Measurements from ENCODE around the gene MPP4.
A peak's percentile ranks its signal among the peaks of the same experiment; 100 is the strongest.

The MPP4 gene

DNA sequence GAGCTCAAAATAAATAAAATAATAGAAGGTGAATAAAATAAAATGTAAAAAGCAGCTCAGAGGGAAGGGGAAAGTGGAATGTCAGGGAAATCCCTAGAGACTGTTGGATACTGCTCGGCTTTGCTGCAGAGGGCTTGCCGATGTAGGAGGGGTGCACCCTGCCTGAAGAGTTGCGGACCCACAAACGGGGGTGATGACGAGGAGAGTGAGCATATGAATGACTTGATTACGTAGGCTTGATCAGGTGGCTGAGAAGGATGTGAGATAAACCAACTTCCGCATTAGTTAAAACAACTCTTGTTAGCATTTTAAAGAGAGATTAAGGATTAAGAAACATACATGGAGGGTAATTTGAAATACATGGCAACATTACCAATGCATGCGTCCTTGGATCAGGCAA, 34.1 kb downstream of the MPP4 start:
- TF ChIP-seq, protein P1, sequence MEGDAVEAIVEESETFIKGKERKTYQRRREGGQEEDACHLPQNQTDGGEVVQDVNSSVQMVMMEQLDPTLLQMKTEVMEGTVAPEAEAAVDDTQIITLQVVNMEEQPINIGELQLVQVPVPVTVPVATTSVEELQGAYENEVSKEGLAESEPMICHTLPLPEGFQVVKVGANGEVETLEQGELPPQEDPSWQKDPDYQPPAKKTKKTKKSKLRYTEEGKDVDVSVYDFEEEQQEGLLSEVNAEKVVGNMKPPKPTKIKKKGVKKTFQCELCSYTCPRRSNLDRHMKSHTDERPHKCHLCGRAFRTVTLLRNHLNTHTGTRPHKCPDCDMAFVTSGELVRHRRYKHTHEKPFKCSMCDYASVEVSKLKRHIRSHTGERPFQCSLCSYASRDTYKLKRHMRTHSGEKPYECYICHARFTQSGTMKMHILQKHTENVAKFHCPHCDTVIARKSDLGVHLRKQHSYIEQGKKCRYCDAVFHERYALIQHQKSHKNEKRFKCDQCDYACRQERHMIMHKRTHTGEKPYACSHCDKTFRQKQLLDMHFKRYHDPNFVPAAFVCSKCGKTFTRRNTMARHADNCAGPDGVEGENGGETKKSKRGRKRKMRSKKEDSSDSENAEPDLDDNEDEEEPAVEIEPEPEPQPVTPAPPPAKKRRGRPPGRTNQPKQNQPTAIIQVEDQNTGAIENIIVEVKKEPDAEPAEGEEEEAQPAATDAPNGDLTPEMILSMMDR (conservative IDR thresholded peaks at IDR 0.05; ENCODE audit: control insufficient read depth, insufficient read depth, low read depth, low read length): no peak
- DNase-seq (ENCODE audit: low read depth): no peak
- no peak overlapping the region for H3K4me3 ChIP-seq (ENCODE audit: control insufficient read depth, low read depth, low read length)

- TF ChIP-seq, protein P1 (conservative IDR thresholded peaks at IDR 0.05; ENCODE audit: control insufficient read depth, insufficient read depth, low read depth, low read length): no peak
- DNase-seq (ENCODE audit: low read depth): no peak
These were observed 37.1 kb downstream of the MPP4 start for GRCh38 chr2:201661366-201661765.

GRCh38 chr2:201660293-201660895, 38.0 kb downstream of the MPP4 start:
- H3K4me3 ChIP-seq (ENCODE audit: control insufficient read depth, low read depth, low read length): no peak overlapping the region
- TF ChIP-seq, protein P1 (conservative IDR thresholded peaks at IDR 0.05; ENCODE audit: control insufficient read depth, insufficient read depth, low read depth, low read length): no peak

More at GRCh38 chr2:201661366-201661765, 37.1 kb downstream of the MPP4 start:
- H3K4me3 ChIP-seq (ENCODE audit: control insufficient read depth, low read depth, low read length): no peak overlapping the region

GRCh38 chr2:201656740-201657139, 41.7 kb downstream of the MPP4 start:
- TF ChIP-seq, protein P1 (conservative IDR thresholded peaks at IDR 0.05; ENCODE audit: control insufficient read depth, insufficient read depth, low read depth, low read length): no peak
- no peak for DNase-seq (ENCODE audit: low read depth)
- H3K4me3 ChIP-seq (ENCODE audit: control insufficient read depth, low read depth, low read length): no peak overlapping the region

More at GRCh38 chr2:201660293-201660895, 38.0 kb downstream of the MPP4 start:
- no peak for DNase-seq (ENCODE audit: low read depth)

GRCh38 chr2:201656102-201656501, 42.3 kb downstream of the MPP4 start:
- TF ChIP-seq, protein P1 (conservative IDR thresholded peaks at IDR 0.05; ENCODE audit: control insufficient read depth, insufficient read depth, low read depth, low read length): no peak
- DNase-seq (ENCODE audit: low read depth): no peak

GRCh38 chr2:201654616-201655384, 43.6 kb downstream of the MPP4 start:
- H3K4me3 ChIP-seq (ENCODE audit: control insufficient read depth, low read depth, low read length): no peak overlapping the region
- TF ChIP-seq, protein P1 (conservative IDR thresholded peaks at IDR 0.05; ENCODE audit: control insufficient read depth, insufficient read depth, low read depth, low read length): no peak
- peak; percentile 78 for DNase-seq (ENCODE audit: low read depth)

More at GRCh38 chr2:201656102-201656501, 42.3 kb downstream of the MPP4 start:
- H3K4me3 ChIP-seq (ENCODE audit: control insufficient read depth, low read depth, low read length): no peak overlapping the region

Data from fibroblast of mammary gland (primary cell).